NCI-H524 treated with DMSO at 0.1 percent for 48 hours (cell line): Measurements from ENCODE around the gene MINDY4.

Experiments
- DNase-seq: peaks from one replicate; lab custom pipeline; 2025; lab: John Stamatoyannopoulos, UW

The MINDY4 gene

GRCh38 chr7:30775992-30776391 lies 4.8 kb downstream of the MINDY4 start:
- no peak for DNase-seq

- DNase-seq, result no peak
These were observed 5.8 kb downstream of the MINDY4 start for GRCh38 chr7:30776971-30777370.

GRCh38 chr7:30778255-30779025 lies 7.2 kb downstream of the MINDY4 start:
- no peak for DNase-seq

GRCh38 chr7:30779574-30779973 lies 8.4 kb downstream of the MINDY4 start:
- no peak for DNase-seq

GRCh38 chr7:30780941-30781340 lies 9.7 kb downstream of the MINDY4 start:
- DNase-seq, result no peak

GRCh38 chr7:30782690-30783089 lies 11.5 kb downstream of the MINDY4 start:
- no peak for DNase-seq

GRCh38 chr7:30785786-30786185 lies 14.6 kb downstream of the MINDY4 start:
- DNase-seq, result no peak

GRCh38 chr7:30787486-30787885 lies 16.3 kb downstream of the MINDY4 start:
- DNase-seq, result no peak

- no peak for DNase-seq
These were observed 17.6 kb downstream of the MINDY4 start for GRCh38 chr7:30788640-30789333.

- DNase-seq, result no peak
These were observed 18.1 kb downstream of the MINDY4 start for GRCh38 chr7:30789334-30789711.

- no peak for DNase-seq
These were observed 19.1 kb downstream of the MINDY4 start for GRCh38 chr7:30790356-30790755.

GRCh38 chr7:30791114-30791513 lies 19.9 kb downstream of the MINDY4 start:
- DNase-seq, result no peak

GRCh38 chr7:30795161-30795948 lies 24.1 kb downstream of the MINDY4 start:
- DNase-seq, result no peak

- no peak for DNase-seq
These were observed 25.1 kb downstream of the MINDY4 start for GRCh38 chr7:30796105-30796869.

GRCh38 chr7:30797176-30798040 lies 26.2 kb downstream of the MINDY4 start:
- DNase-seq, result no peak

GRCh38 chr7:30799206-30799975 lies 28.2 kb downstream of the MINDY4 start:
- no peak for DNase-seq

- DNase-seq, result no peak
These were observed 28.9 kb downstream of the MINDY4 start for GRCh38 chr7:30799976-30800661.

GRCh38 chr7:30800785-30801252 lies 29.6 kb downstream of the MINDY4 start:
- no peak for DNase-seq

GRCh38 chr7:30802812-30803211 lies 31.6 kb downstream of the MINDY4 start:
- no peak for DNase-seq
